Measurements from ENCODE around the gene HLCS. TPM values are rescaled to one million over a fixed set of nuclear protein-coding genes. Genes with fewer than 3 reads are reported as not detected.

HLCS gene
- total and polyA plus RNA-seq, 2 of the 8 experiments (the other 6 are each of a cell fraction or from before 2014, with no cell fraction given), result 4.7 to 12.2 TPM

DNA sequence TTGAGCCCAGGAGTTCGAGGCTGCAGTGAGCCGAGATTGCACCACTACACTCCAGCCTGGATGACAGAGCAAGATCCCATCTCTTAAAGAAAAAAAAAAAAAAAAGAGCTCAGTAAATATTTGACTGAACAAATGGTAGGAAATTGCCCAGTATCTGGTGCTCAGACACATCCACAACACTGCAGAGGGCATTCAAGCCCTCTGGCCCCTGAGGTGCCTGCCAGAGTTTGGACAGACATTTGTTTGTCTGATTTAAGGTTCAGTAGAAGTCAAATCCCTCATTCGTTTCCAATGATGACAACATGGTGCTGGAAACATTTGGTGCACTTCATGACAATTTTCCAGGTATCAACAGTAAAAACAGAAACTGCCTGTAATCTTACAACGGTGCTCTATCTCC is 86.6 kb downstream of the HLCS start (continued):
- TF ChIP-seq TEAD4 (IDR thresholded peaks at IDR 0.05; ENCODE audit: low read depth, low read length), result no peak
- TF ChIP-seq YY1 (IDR thresholded peaks at IDR 0.05; ENCODE audit: low read depth, low read length), result no peak
- TF ChIP-seq JUN (IDR thresholded peaks at IDR 0.05; ENCODE audit: low read depth, low read length), result no peak
- TF ChIP-seq EZH2 (IDR thresholded peaks at IDR 0.05; ENCODE audit: low read depth, low read length, severe bottlenecking), result no peak
- TF ChIP-seq CHD1 (IDR thresholded peaks at IDR 0.05; ENCODE audit: low read depth, low read length), result no peak
- TF ChIP-seq SP4 (IDR thresholded peaks at IDR 0.05; ENCODE audit: low read length), result no peak
- TF ChIP-seq EGR1 (IDR thresholded peaks at IDR 0.05; ENCODE audit: borderline replicate concordance, low read depth, low read length), result no peak

Measured in H1 (cell line).